IPS-15b (cell line): ENCODE results near the gene RAP1GAP2.

Experiments used
- H3K27me3 ChIP-seq: one replicate; pipeline ENCODE4 v1.6.1; 2013; ENCODE audit warnings: low read length; ENCODE audit not compliant: control insufficient read depth, insufficient read depth
- H3K36me3 ChIP-seq: one replicate; pipeline ENCODE4 v1.6.1; 2013; ENCODE audit warnings: low read length; ENCODE audit not compliant: control insufficient read depth, insufficient read depth
- H3K4me1 ChIP-seq: one replicate; pipeline ENCODE4 v1.6.1; 2013; ENCODE audit warnings: mild to moderate bottlenecking, low read length; ENCODE audit not compliant: control insufficient read depth, insufficient read depth
- H3K4me3 ChIP-seq: one replicate; pipeline ENCODE4 v1.5.1; 2013; ENCODE audit warnings: low read depth, low read length
- H3K9ac ChIP-seq: one replicate; pipeline ENCODE4 v1.6.1; 2013; ENCODE audit warnings: low read depth, mild to moderate bottlenecking, low read length
- H3K9me3 ChIP-seq: one replicate; pipeline ENCODE4 v1.6.1; 2013; ENCODE audit warnings: mild to moderate bottlenecking, low read length; ENCODE audit not compliant: control insufficient read depth, insufficient read depth

Gene RAP1GAP2

DNA sequence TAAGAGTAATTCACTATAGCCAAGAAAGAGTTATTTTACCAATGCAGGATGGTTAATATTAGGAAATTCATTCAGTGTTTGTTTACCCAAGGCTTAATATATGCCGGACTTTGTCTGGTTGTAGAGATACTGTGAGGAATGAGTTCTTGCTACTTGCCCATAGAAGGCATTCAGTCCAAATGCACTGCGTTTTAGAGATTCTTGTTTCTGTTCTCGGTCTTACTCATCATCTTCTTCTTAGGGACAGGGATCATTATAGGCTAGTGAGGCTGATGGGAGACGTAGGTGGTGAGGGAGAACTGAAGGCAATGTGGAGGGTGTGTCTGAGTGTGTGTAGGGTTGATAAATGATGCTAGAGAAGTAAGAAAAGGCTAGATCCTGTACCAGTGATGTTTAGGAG lies 176.5 kb downstream of the RAP1GAP2 start:
- no peak overlapping the region for H3K4me3 ChIP-seq
- no peaks in the 10 kb centered on the region for H3K27me3 ChIP-seq
- H3K36me3 ChIP-seq = no peaks in the 10 kb centered on the region
- H3K9me3 ChIP-seq = no peaks in the 10 kb centered on the region
- no peaks in the 10 kb centered on the region for H3K4me1 ChIP-seq
- no peak overlapping the region for H3K9ac ChIP-seq

DNA sequence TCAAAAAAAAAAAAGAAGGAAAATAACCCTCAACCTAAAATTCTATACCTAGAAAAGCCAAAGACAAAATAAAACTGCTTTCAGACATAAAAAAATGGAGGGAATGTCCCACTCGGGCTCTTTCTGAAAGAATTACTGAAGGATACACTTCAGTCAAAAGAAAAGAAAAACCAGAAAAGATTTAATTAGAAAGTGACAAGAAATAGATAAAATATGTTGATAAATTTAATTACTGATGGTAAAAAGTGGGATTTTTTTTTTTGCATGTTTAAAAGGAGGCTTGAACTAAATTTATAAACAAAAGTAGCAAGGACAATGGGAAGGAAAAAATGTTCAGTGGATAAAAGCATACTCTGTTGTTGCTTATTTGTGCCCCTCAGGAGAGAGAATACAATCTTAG lies 178.1 kb downstream of the RAP1GAP2 start:
- Histone ChIP-seq H3K27me3 (no peaks in the 10 kb centered on the region), H3K9me3 (no peaks in the 10 kb centered on the region), H3K9ac (no peak overlapping the region), H3K4me3 (no peak overlapping the region), H3K4me1 (no peaks in the 10 kb centered on the region), H3K36me3 (no peaks in the 10 kb centered on the region)

DNA sequence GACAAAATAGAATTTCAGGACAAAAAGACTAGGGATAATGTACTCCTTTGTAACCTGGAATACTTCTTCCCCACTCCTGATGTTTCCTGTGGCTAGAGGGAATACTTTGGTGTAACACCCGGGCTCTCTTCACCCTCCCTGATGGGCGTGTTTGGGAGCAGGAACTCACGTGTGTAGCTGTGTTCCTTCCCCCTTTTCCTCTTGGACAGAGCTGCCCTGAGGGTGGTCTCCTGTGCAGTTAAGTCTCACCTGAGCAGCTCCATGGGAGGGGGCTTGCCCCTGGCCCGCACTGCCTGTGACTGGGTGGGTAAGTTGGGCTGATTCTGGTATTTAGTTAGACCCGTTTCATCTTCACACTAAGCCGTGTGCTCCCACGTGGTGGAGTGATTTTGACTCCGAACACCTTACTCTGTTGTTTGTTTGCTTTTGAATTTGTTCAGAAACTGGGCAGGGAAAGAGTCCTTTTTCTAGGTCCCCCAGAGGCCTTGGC lies 179.3 kb downstream of the RAP1GAP2 start:
- H3K9me3 ChIP-seq = no peaks in the 10 kb centered on the region
- no peak overlapping the region for H3K9ac ChIP-seq
- no peak overlapping the region for H3K4me3 ChIP-seq
- peaks cover 1% of the 10 kb centered on the region for H3K36me3 ChIP-seq
- H3K27me3 ChIP-seq = no peaks in the 10 kb centered on the region
- H3K4me1 ChIP-seq = no peaks in the 10 kb centered on the region

DNA sequence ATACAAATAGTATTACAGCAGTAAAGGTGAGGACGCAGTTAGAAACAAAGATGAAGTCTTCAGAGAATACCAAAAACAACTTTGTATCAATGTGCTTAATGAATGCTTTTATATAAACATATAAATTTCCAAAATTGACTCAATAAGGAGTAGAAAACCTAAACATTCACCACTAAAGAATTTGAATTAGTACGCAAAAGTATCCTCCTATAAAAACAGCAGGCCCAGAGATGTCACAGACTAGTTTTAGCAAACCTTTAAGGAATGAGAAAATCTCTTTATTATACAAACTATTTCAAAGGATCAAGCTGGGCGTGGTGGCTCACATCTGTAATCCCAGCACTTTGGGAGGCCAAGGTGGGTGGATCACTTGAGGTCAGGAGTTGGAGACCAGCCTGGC lies 180.9 kb downstream of the RAP1GAP2 start:
- peaks cover 13% of the 10 kb centered on the region for H3K36me3 ChIP-seq
- no peak overlapping the region for H3K9ac ChIP-seq
- H3K4me1 ChIP-seq = no peaks in the 10 kb centered on the region
- no peaks in the 10 kb centered on the region for H3K9me3 ChIP-seq
- H3K4me3 ChIP-seq = no peak overlapping the region
- no peaks in the 10 kb centered on the region for H3K27me3 ChIP-seq

DNA sequence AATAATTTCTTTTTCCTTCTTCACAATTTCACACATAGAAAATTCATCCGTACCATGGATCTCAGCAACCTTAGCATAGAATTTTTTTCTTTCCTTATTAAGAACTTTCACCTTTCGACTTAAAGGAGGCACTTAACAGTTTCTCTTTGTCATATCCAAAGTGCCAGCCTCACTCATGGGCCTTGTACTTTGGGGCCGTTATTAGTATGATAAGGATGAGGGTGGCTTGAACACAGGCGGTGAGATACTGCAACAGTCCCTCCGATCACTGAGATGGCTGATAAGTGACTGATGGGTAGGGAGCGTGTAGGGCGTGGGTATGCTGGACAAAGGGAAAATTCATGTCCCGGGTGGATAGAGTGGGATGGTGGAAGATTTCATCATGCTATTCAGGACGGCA lies 181.9 kb downstream of the RAP1GAP2 start:
- H3K4me3 ChIP-seq = no peak overlapping the region
- H3K27me3 ChIP-seq = no peaks in the 10 kb centered on the region
- no peaks in the 10 kb centered on the region for H3K9me3 ChIP-seq
- H3K4me1 ChIP-seq = no peaks in the 10 kb centered on the region
- no peak overlapping the region for H3K9ac ChIP-seq
- H3K36me3 ChIP-seq = peaks cover 13% of the 10 kb centered on the region

DNA sequence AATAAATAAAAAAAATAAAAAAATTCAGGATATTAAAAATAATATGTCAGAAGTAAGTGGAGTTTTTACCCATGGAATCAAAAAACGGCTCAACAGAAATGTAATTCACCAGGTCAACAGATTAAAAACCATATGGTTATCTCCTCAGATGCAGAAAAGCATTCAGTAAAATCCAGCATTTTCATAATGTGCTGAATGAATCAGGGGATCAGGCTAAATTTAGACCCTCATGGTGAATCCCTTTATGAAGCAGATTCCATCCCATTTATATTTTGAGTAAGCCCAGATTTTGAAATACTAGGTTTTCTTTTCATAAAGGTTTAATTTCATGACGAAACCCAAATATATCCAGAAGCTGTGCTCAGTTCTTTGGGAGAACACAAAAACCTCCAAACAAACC lies 182.8 kb downstream of the RAP1GAP2 start:
- H3K4me1 ChIP-seq = no peaks in the 10 kb centered on the region
- H3K27me3 ChIP-seq = no peaks in the 10 kb centered on the region
- no peak overlapping the region for H3K4me3 ChIP-seq
- H3K9me3 ChIP-seq = no peaks in the 10 kb centered on the region
- peaks cover 13% of the 10 kb centered on the region for H3K36me3 ChIP-seq
- no peak overlapping the region for H3K9ac ChIP-seq

DNA sequence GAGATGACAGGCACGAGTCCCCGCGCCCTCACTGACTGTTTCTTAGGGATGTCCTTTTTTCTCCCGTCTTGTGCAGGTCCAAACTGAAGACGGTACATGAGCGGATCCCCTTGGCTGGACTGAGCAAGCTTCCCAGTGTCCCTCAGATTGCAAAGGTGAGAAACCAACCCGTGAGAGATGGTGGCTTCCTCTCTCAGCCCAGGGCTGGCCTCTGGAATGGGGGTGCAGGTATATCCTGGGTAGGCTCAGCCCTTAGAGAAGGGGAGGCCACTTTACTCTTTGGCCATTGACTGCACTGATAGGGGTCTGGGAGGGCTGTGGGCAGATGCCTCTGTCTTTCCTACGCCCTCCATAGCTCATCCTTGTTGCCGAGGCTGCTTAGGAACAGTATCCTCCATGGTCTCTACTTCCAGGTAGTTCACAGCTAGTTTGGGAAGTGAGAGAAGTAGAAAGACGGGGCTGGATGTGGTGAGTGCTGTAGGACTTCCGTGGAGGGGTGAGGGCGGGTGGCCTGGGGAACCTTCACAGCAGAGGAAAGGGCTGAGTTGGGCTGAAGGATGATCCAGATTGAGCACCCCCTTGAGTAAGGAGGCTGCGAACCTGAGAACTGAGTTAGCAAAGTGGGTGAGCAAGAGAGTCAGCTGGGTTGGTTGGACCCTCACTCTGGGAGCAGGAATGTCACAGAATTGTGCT lies 184.1 kb downstream of the RAP1GAP2 start:
- H3K9me3 ChIP-seq = no peaks in the 10 kb centered on the region
- H3K4me3 ChIP-seq = no peak overlapping the region
- no peaks in the 10 kb centered on the region for H3K4me1 ChIP-seq
- H3K27me3 ChIP-seq = no peaks in the 10 kb centered on the region
- peaks cover 13% of the 10 kb centered on the region for H3K36me3 ChIP-seq
- H3K9ac ChIP-seq = no peak overlapping the region

DNA sequence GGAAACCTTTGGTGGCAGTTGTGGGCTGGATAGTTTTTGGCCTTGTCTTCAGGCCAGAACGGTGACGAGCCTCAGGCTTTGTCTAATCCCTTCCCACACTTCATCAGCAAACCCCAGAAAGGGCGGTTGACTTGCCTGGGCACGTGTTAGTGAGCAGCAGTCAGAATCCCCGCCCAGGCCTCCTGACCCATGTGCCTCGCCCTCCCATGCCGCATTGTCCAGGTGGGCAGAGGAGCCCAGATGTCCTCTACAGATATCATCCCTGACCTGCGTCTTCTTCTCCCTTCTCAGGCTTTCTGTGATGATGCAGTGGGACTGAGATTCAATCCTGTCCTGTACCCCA lies 184.6 kb downstream of the RAP1GAP2 start:
- H3K4me3 ChIP-seq = no peak overlapping the region
- no peaks in the 10 kb centered on the region for H3K4me1 ChIP-seq
- no peak overlapping the region for H3K9ac ChIP-seq
- no peaks in the 10 kb centered on the region for H3K27me3 ChIP-seq
- no peaks in the 10 kb centered on the region for H3K9me3 ChIP-seq
- H3K36me3 ChIP-seq = peaks cover 13% of the 10 kb centered on the region

DNA sequence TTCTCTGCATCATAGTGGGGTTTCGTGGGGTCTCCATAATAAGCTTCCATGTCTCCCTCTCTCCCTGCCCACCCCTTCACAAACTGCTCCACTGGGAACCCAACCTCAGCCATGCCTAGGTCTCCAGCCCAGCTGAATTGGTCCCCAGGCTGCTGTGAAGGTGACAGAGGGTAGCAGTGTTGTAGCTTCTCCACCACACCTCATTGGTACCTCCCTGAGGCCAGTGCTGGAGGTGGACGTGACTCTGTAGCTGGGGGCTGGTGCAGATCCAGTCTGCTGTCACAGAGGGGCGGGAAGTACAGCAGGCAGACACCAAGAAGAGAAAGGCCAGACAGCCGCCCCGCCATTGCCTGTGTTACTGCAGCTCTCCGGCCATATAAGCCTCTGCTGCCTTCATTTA lies 185.1 kb downstream of the RAP1GAP2 start:
- peaks cover 13% of the 10 kb centered on the region for H3K36me3 ChIP-seq
- no peaks in the 10 kb centered on the region for H3K27me3 ChIP-seq
- H3K4me1 ChIP-seq = no peaks in the 10 kb centered on the region
- H3K9ac ChIP-seq = no peak overlapping the region
- no peak overlapping the region for H3K4me3 ChIP-seq
- H3K9me3 ChIP-seq = no peaks in the 10 kb centered on the region

DNA sequence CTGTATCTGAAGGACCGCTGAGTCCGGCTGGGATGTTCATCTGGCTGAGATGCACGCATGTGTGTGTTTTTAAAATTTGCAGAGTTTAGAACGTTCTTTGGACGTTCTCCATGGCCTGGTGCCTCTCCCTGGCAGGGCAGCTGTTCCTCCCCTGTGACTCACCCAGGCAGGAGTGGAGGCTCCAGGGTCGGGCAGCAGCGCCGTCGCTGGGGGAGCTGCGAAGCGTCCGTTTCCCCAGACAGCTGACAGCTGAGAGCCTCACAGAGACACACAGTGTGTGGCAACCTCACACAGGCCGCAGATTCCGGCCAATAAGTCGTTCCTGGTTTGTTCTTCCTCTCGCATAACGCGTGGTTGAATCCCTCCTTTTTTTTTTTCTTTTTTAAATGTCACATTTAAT lies 186.6 kb downstream of the RAP1GAP2 start:
- Histone ChIP-seq H3K9ac (no peak overlapping the region), H3K4me3 (no peak overlapping the region), H3K36me3 (peaks cover 13% of the 10 kb centered on the region), H3K4me1 (no peaks in the 10 kb centered on the region), H3K9me3 (no peaks in the 10 kb centered on the region), H3K27me3 (no peaks in the 10 kb centered on the region)

DNA sequence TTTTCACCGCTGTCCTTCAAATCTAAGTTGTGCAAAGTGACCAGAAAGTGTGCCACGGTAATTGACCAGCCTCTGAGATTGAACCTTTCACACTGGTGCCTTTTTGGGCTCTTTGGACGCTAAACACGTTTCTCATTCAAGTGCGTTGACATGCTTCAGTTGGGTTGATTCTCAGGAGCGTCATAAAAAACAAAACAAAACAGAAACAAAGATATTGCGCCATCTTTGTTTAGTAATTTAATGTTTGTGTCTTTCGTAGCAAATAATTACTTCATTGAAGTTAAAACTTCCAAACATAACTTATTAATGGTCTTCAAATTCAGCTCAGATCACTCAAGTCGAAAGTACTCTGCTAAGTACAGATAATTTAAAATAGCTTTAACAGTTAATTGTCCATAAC lies 187.0 kb downstream of the RAP1GAP2 start:
- Histone ChIP-seq H3K4me1 (no peaks in the 10 kb centered on the region), H3K36me3 (peaks cover 13% of the 10 kb centered on the region), H3K4me3 (no peak overlapping the region), H3K9ac (no peak overlapping the region), H3K27me3 (no peaks in the 10 kb centered on the region), H3K9me3 (no peaks in the 10 kb centered on the region)

DNA sequence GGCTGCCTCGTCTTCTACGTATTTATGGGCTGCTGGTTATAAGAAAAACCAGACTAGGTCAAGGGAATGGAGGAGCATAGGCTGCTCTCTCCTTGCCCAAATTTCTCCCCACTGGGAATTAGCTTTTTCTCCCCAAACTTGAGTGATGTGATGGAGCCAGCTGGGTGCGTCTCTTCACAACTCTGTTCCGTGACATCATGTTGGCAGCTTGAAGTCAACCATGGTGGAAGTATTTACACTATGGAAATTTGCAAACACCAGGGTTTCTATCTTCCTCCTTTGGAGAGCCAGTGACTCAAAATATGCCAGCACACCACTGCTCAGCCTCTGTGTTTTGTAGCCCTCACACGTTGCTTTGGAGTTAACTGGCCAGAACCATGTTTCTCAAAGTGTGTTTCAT lies 189.1 kb downstream of the RAP1GAP2 start:
- Histone ChIP-seq H3K9me3 (no peaks in the 10 kb centered on the region), H3K4me1 (no peaks in the 10 kb centered on the region), H3K4me3 (no peak overlapping the region), H3K36me3 (peaks cover 13% of the 10 kb centered on the region), H3K9ac (no peak overlapping the region), H3K27me3 (no peaks in the 10 kb centered on the region)
